HCT116 (cell line): ENCODE results near the gene MIAT. TPM values are rescaled to one million over a fixed set of nuclear protein-coding genes. Genes with fewer than 3 reads are reported as not detected.
A peak's percentile ranks its signal among the peaks of the same experiment; 100 is the strongest.

Experiments
- ATAC-seq: fragments of 200-7000 bp; cut with Tn5 transposase; 2 replicates; pipeline ENCODE4 v1.9.1; 2020; ENCODE audit warnings: mild to moderate bottlenecking, moderate library complexity
- BruUV-seq: library from RNA; stranded (reverse); fragments of 400-500 nt; replicated peaks from 2 replicates; lab custom pipeline; 2021; lab: Mats Ljungman, UMichigan
- CTCF ChIA-PET: fragments of 300-600 bp; sonication (Branson Sonifier 250); formaldehyde crosslinking; loops from one replicate; lab custom pipeline; 2021; ENCODE audit warnings: antibody characterized with exemption; lab: Charles Lee
- POLR2A ChIA-PET: fragments of 300-600, 350-600 bp; sonication (Branson Sonifier 250); formaldehyde crosslinking; loops from one replicate; lab custom pipeline; 2021; ENCODE audit warnings: antibody characterized with exemption; lab: Charles Lee
- RAD21 ChIA-PET, 2 experiments: fragments of 300-600 bp; sonication (Branson Sonifier 250); formaldehyde crosslinking; loops; one replicate each; lab custom pipeline; 2023; ENCODE audit warnings: low total read pairs in 2 of 2; ENCODE audit not compliant: uncharacterized antibody in 2 of 2, unreplicated experiment in 2 of 2, low non-redundant PET in 1 of 2; lab: Charles Lee
- DNase-seq: peaks from one replicate; pipeline ENCODE4 v3.0.0-alpha.2; 2010; ENCODE audit warnings: low read depth, low spot score
- H2AFZ ChIP-seq: fragments of 200-600 bp; shearing (Covaris generic), sonication (generic); 2 replicates; pipeline ENCODE4 v1.6.1; 2017; ENCODE audit warnings: low read depth, mixed run types, mixed read lengths, antibody characterized with exemption, low read length; ENCODE audit not compliant: poor library complexity, severe bottlenecking
- H3K27ac ChIP-seq: 2 replicates; pipeline ENCODE4 v1.5.1; 2012; ENCODE audit warnings: low read depth, low read length
- H3K27me3 ChIP-seq: fragments of 200-600 bp; sonication (generic); 2 replicates; pipeline ENCODE4 v1.6.1; 2016; ENCODE audit warnings: mixed run types, low read length, mixed read lengths; ENCODE audit not compliant: insufficient read depth
- H3K36me3 ChIP-seq, 2 experiments: fragments of 200-500 bp in 1 of 2; fragments of 200-600 bp in 1 of 2; sonication (Bioruptor generic) in 1 of 2; sonication (generic) in 1 of 2; 2 replicates each; pipeline versions ENCODE4 v1.5.1 to v1.6.1; 2014 to 2016; ENCODE audit warnings: low read length in 2 of 2, inconsistent platforms in 1 of 2, mixed read lengths in 1 of 2, mixed run types in 1 of 2; ENCODE audit not compliant: insufficient read depth in 2 of 2, control insufficient read depth in 1 of 2
- H3K4me1 ChIP-seq, 2 experiments: fragments of 200-600 bp in 1 of 2; sonication (generic) in 1 of 2; 2 replicates each; pipeline versions ENCODE4 v1.5.1 to v1.6.1; 2012 to 2017; ENCODE audit warnings: low read length in 2 of 2, inconsistent platforms in 1 of 2, mild to moderate bottlenecking in 1 of 2, mixed read lengths in 1 of 2, mixed run types in 1 of 2, moderate library complexity in 1 of 2; ENCODE audit not compliant: insufficient read depth in 2 of 2, control insufficient read depth in 1 of 2
- H3K4me2 ChIP-seq: fragments of 200-600 bp; sonication (generic); 2 replicates; pipeline ENCODE4 v1.6.1; 2017; ENCODE audit warnings: mixed run types, low read length, mixed read lengths
- H3K4me3 ChIP-seq, 2 experiments: fragments of 200-600 bp in 1 of 2; sonication (generic) in 1 of 2; replicated peaks in 1 of 2; 2 replicates each; pipeline ENCODE4 v1.5.1; 2011 to 2016; ENCODE audit warnings: low read length in 2 of 2, control low read depth in 1 of 2, low read depth in 1 of 2, mild to moderate bottlenecking in 1 of 2, mixed read lengths in 1 of 2, mixed run types in 1 of 2
- H3K79me2 ChIP-seq: fragments of 200-600 bp; sonication (generic); 2 replicates; pipeline ENCODE4 v1.6.1; 2017; ENCODE audit warnings: mild to moderate bottlenecking, mixed run types, low read length, moderate library complexity, mixed read lengths; ENCODE audit not compliant: insufficient read depth
- H3K9ac ChIP-seq: fragments of 200-600 bp; sonication (generic); 2 replicates; pipeline ENCODE4 v1.6.1; 2016; ENCODE audit warnings: low read length, mixed read lengths
- H3K9me2 ChIP-seq: fragments of 200-600 bp; sonication (generic), shearing (Covaris generic); 2 replicates; pipeline ENCODE4 v1.6.1; 2017; ENCODE audit warnings: mixed run types, mild to moderate bottlenecking, moderate library complexity; ENCODE audit not compliant: insufficient read depth
- H3K9me3 ChIP-seq, 2 experiments: fragments of 200-500 bp in 1 of 2; fragments of 200-600 bp in 1 of 2; sonication (Bioruptor generic) in 1 of 2; sonication (generic) in 1 of 2; 2 replicates each; pipeline ENCODE4 v1.6.1; 2014 to 2017; ENCODE audit warnings: low read length in 2 of 2, mixed read lengths in 2 of 2, inconsistent platforms in 1 of 2, low read depth in 1 of 2, mild to moderate bottlenecking in 1 of 2, mixed run types in 1 of 2, moderate library complexity in 1 of 2; ENCODE audit not compliant: control insufficient read depth in 1 of 2, insufficient read depth in 1 of 2
- H4K20me1 ChIP-seq: fragments of 200-600 bp; sonication (generic), shearing (Covaris generic); 2 replicates; pipeline ENCODE4 v1.6.1; 2017; ENCODE audit warnings: mixed run types, mild to moderate bottlenecking, moderate library complexity; ENCODE audit not compliant: insufficient read depth
- EZH2 ChIP-seq: fragments of 200-600 bp; sonication (generic); IDR thresholded peaks from 2 replicates; pipeline ENCODE4 v1.6.1; 2017; ENCODE audit warnings: antibody characterized with exemption, mixed run types
- EZH2phosphoT487 ChIP-seq: fragments of 200-600 bp; IDR thresholded peaks from 2 replicates; pipeline ENCODE4 v1.6.1; 2018; ENCODE audit warnings: antibody characterized with exemption, borderline replicate concordance
- RAD21 ChIP-seq: IDR thresholded peaks from 2 replicates; pipeline ENCODE4 v1.6.1; 2012; ENCODE audit warnings: low read depth, mild to moderate bottlenecking
- intact Hi-C: fragments of 100-400 bp; cut with micrococcal nuclease; formaldehyde crosslinking; loops from 2 replicates; pipeline ENCODE4 v1.10.0; 2022
- total RNA-seq: library from RNA; stranded (reverse); gene quantifications from one replicate; pipeline ENCODE4 v1.2.1, GENCODE V29; 2021; ENCODE audit not compliant: unreplicated experiment
- TF ChIP-seq, protein P1 (sequence below), 3 experiments: fragments of 200-600 bp in 1 of 3; sonication (generic) in 1 of 3; IDR thresholded peaks in 2 of 3; conservative IDR thresholded peaks in 1 of 3; 2 replicates each; pipeline ENCODE4 v1.5.1; 2012 to 2017; ENCODE audit warnings: low read depth in 2 of 3, low read length in 2 of 3, antibody characterized with exemption in 1 of 3, borderline replicate concordance in 1 of 3, control low read depth in 1 of 3, mild to moderate bottlenecking in 1 of 3, mixed read lengths in 1 of 3, mixed run types in 1 of 3, moderate library complexity in 1 of 3; ENCODE audit not compliant: insufficient read depth in 1 of 3

The MIAT gene
- total RNA-seq, 1 experiment from 2014 or later: 0.54 TPM

DNA sequence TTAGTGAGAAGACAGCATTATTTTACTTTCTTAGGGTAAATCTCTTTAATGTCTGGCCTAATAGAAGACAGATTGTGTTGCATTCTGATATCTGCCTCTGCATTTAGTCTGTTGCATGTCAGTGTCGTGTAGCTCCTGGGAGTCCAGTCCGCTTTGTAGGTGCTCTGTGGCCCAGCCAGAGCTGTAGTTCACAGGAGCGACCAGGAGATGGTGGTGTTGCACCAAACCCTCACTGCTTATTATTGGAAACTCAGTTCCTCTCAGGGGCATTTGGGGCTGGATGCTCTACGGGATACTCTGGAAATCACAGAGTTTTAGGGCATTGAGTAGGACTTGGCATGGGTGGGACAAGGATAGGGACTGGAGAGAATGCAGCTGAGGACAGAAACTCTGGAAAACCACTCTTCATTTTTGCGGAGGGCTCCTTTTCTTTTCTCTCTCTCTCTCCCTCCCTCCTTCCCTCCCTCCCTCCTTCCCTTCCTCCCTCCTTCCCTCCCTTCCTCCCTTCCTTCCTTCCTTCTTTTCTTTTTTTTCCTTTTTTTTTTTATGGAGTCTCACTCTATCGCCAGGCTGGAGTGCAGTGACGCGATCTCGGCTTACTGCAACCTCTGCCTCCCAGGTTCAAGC lies 21.7 kb downstream of the MIAT start:
- no peaks in the 10 kb centered on the region for H4K20me1 ChIP-seq
- intact Hi-C loops: no loop called here
- RAD21 ChIA-PET: interaction anchor here in 1 of 2 experiments (0.5 to 0.9 kb wide), 3 partner anchors 77 to 315 kb away, joined by 3 read pairs; no protein-coding TSS in a partner anchor
- no peak overlapping the region for H3K27ac ChIP-seq
- ATAC-seq (peak; percentile 95), DNase-seq (peak; percentile 53)
- H3K4me2 ChIP-seq: no peak overlapping the region
- H3K36me3 ChIP-seq: 0 out of 4 replicates have a peak, but pooled peaks cover 0 to 6% of the 10 kb centered on the region in 2 experiments
- no peaks in the 10 kb centered on the region for H3K9me2 ChIP-seq
- H3K4me3 ChIP-seq: no peak overlapping the region
- no TSS peak for BruUV-seq
- H3K79me2 ChIP-seq: peaks cover 14% of the 10 kb centered on the region
- TF ChIP-seq, protein P1, sequence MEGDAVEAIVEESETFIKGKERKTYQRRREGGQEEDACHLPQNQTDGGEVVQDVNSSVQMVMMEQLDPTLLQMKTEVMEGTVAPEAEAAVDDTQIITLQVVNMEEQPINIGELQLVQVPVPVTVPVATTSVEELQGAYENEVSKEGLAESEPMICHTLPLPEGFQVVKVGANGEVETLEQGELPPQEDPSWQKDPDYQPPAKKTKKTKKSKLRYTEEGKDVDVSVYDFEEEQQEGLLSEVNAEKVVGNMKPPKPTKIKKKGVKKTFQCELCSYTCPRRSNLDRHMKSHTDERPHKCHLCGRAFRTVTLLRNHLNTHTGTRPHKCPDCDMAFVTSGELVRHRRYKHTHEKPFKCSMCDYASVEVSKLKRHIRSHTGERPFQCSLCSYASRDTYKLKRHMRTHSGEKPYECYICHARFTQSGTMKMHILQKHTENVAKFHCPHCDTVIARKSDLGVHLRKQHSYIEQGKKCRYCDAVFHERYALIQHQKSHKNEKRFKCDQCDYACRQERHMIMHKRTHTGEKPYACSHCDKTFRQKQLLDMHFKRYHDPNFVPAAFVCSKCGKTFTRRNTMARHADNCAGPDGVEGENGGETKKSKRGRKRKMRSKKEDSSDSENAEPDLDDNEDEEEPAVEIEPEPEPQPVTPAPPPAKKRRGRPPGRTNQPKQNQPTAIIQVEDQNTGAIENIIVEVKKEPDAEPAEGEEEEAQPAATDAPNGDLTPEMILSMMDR (IDR thresholded peaks at IDR 0.05 in 2 of 3, conservative IDR thresholded peaks at IDR 0.05 in 1 of 3; ENCODE audit: borderline replicate concordance in 1 of 3, insufficient read depth in 1 of 3, low read depth in 2 of 3, low read length in 2 of 3): peak; percentile 18 to 96 (median 89); a peak in 5 of 6 replicates
- TF ChIP-seq RAD21 (peak; percentile 57), EZH2phosphoT487 (no peak)
- no peaks in the 10 kb centered on the region for H3K27me3 ChIP-seq
- H3K9me3 ChIP-seq: no peaks in the 10 kb centered on the region
- no peak overlapping the region for H2AFZ ChIP-seq
- POLR2A ChIA-PET: no interaction called here
- CTCF ChIA-PET: interaction anchor here (1.0 to 1.6 kb wide), 5 partner anchors 10 to 322 kb away, joined by 3 to 11 read pairs (median 4); no protein-coding TSS in a partner anchor
- peaks cover 5 to 7% of the 10 kb centered on the region in 2 experiments for H3K4me1 ChIP-seq
- no peak overlapping the region for H3K9ac ChIP-seq

DNA sequence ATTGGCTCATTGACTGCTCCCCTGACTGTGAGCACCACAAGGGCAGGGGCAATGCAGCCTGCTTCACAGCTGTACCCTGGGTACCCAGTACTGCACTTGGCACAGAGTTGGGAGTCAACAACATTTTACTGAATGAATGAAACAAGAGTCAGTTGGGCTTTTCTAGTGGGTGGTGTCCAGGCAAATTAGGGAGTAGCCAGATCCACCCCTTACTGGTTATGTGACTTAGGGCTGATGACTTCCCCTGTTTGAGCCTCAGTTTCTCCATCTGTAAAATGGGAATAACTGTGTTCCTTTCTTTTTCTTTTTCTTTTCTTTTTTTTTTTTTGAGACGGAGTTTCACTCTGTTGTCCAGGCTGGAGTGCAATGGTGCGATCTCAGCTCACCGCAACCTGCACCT lies 23.1 kb downstream of the MIAT start:
- Histone ChIP-seq H3K27me3 (no peaks in the 10 kb centered on the region), H2AFZ (no peak overlapping the region), H3K9me2 (no peaks in the 10 kb centered on the region), H3K4me2 (no peak overlapping the region), H3K9me3 (no peaks in the 10 kb centered on the region), H4K20me1 (no peaks in the 10 kb centered on the region), H3K79me2 (no peaks in the 10 kb centered on the region; the same call in 1 of the 2 replicates), H3K4me3 (no peak overlapping the region), H3K27ac (no peak overlapping the region), H3K4me1 (peaks cover 0 to 3% of the 10 kb centered on the region in 2 experiments; a peak in 1 of 4 replicates), H3K9ac (no peak overlapping the region), H3K36me3 (0 out of 4 replicates have a peak, but pooled peaks cover 0 to 6% of the 10 kb centered on the region in 2 experiments)
- no peak for TF ChIP-seq EZH2
- DNase-seq (no peak), ATAC-seq (no peak)
- ChIA-PET CTCF (no interaction called here), RAD21 (no interaction called here), POLR2A (no interaction called here)
- intact Hi-C loops: no loop called here
- no TSS peak for BruUV-seq
